HL-60 (cell line): ENCODE results near the gene ARNT2.

Source experiments
- DNase-seq, 2 experiments: peaks; one replicate each; pipeline ENCODE4 v3.0.0-alpha.2; 2010 to 2020; ENCODE audit warnings: low read depth in 1 of 2, low spot score in 1 of 2
- H3K27ac ChIP-seq: fragments of 250-450 bp; sonication (Bioruptor Pico); replicated peaks from 2 replicates; pipeline ENCODE4 v1.5.1; 2020; ENCODE audit warnings: mild to moderate bottlenecking, moderate library complexity
- H3K27me3 ChIP-seq: fragments of 250-450 bp; sonication (Bioruptor Pico); 2 replicates; pipeline ENCODE4 v1.5.1; 2021; ENCODE audit warnings: mild to moderate bottlenecking, moderate library complexity; ENCODE audit not compliant: insufficient read depth, poor library complexity, severe bottlenecking
- H3K4me3 ChIP-seq: replicated peaks from 2 replicates; pipeline ENCODE4 v1.5.1; 2011; ENCODE audit warnings: mild to moderate bottlenecking, control low read depth, low read length; ENCODE audit not compliant: insufficient read depth
- CTCF ChIP-seq: IDR thresholded peaks from one replicate; pipeline ENCODE4 v1.5.1; 2011; ENCODE audit warnings: low read length, control low read depth, inconsistent platforms; ENCODE audit not compliant: insufficient read depth
- GABPA ChIP-seq: IDR thresholded peaks from 2 replicates; pipeline ENCODE4 v1.6.1; 2012; ENCODE audit warnings: low read depth
- POLR2AphosphoS5 ChIP-seq: IDR thresholded peaks from 2 replicates; pipeline ENCODE4 v1.6.1; 2012; ENCODE audit warnings: low read depth
- REST ChIP-seq: IDR thresholded peaks from 2 replicates; pipeline ENCODE4 v1.6.1; 2012; ENCODE audit warnings: low read depth; ENCODE audit not compliant: insufficient replicate concordance
- SPI1 ChIP-seq: IDR thresholded peaks from 2 replicates; pipeline ENCODE4 v1.6.1; 2012; ENCODE audit warnings: low read depth, mild to moderate bottlenecking, borderline replicate concordance

The ARNT2 gene

GRCh38 chr15:80565988-80566387, 161.8 kb downstream of the ARNT2 start:
- H3K4me3 ChIP-seq: no peak overlapping the region
- no peak overlapping the region for H3K27ac ChIP-seq
- no peaks in the 10 kb centered on the region for H3K27me3 ChIP-seq
- TF ChIP-seq SPI1 (no peak), GABPA (no peak), REST (no peak), CTCF (no peak), POLR2AphosphoS5 (no peak)
- DNase-seq: no peak

- DNase-seq: peak in 1 of 2 experiments; percentile 35
- H3K27me3 ChIP-seq: no peaks in the 10 kb centered on the region
- TF ChIP-seq CTCF (peak; percentile 38), GABPA (no peak)
- H3K4me3 ChIP-seq: no peak overlapping the region
- no peak overlapping the region for H3K27ac ChIP-seq
Observed at GRCh38 chr15:80567721-80568157, 163.6 kb downstream of the ARNT2 start.

- DNase-seq: no peak
- H3K27me3 ChIP-seq: no peaks in the 10 kb centered on the region
- no peak overlapping the region for H3K4me3 ChIP-seq
- no peak for TF ChIP-seq REST
- TF ChIP-seq GABPA: no peak
- TF ChIP-seq SPI1: no peak
- TF ChIP-seq POLR2AphosphoS5: no peak
- no peak for TF ChIP-seq CTCF
- no peak overlapping the region for H3K27ac ChIP-seq
Observed at GRCh38 chr15:80568298-80568697, 164.1 kb downstream of the ARNT2 start.

GRCh38 chr15:80568876-80569605, 164.9 kb downstream of the ARNT2 start:
- no peak for DNase-seq
- no peak for TF ChIP-seq POLR2AphosphoS5
- TF ChIP-seq REST: no peak
- no peak for TF ChIP-seq GABPA
- no peak for TF ChIP-seq SPI1
- no peak for TF ChIP-seq CTCF
- no peak overlapping the region for H3K27ac ChIP-seq

More at GRCh38 chr15:80568876-80569605, 164.9 kb downstream of the ARNT2 start:
- Histone ChIP-seq H3K4me3 (no peak overlapping the region), H3K27me3 (no peaks in the 10 kb centered on the region)
